GM23338 (cell line): ENCODE measurements around the gene BTNL8.

Source experiments
- POLR2AphosphoS5 ChIP-seq: IDR thresholded peaks from 2 replicates; pipeline ENCODE4 v1.6.1; 2016; ENCODE audit warnings: antibody characterized with exemption, low read depth
- TF ChIP-seq, protein P1 (sequence below): IDR thresholded peaks from one replicate; pipeline ENCODE4 v1.6.1; 2018; ENCODE audit warnings: antibody characterized with exemption; ENCODE audit not compliant: unreplicated experiment

GRCh38 chr5:180868960-180869359, 30.0 kb upstream of the BTNL8 start:
- TF ChIP-seq, protein P1, sequence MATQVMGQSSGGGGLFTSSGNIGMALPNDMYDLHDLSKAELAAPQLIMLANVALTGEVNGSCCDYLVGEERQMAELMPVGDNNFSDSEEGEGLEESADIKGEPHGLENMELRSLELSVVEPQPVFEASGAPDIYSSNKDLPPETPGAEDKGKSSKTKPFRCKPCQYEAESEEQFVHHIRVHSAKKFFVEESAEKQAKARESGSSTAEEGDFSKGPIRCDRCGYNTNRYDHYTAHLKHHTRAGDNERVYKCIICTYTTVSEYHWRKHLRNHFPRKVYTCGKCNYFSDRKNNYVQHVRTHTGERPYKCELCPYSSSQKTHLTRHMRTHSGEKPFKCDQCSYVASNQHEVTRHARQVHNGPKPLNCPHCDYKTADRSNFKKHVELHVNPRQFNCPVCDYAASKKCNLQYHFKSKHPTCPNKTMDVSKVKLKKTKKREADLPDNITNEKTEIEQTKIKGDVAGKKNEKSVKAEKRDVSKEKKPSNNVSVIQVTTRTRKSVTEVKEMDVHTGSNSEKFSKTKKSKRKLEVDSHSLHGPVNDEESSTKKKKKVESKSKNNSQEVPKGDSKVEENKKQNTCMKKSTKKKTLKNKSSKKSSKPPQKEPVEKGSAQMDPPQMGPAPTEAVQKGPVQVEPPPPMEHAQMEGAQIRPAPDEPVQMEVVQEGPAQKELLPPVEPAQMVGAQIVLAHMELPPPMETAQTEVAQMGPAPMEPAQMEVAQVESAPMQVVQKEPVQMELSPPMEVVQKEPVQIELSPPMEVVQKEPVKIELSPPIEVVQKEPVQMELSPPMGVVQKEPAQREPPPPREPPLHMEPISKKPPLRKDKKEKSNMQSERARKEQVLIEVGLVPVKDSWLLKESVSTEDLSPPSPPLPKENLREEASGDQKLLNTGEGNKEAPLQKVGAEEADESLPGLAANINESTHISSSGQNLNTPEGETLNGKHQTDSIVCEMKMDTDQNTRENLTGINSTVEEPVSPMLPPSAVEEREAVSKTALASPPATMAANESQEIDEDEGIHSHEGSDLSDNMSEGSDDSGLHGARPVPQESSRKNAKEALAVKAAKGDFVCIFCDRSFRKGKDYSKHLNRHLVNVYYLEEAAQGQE, result no peak
- no peak for TF ChIP-seq POLR2AphosphoS5
